ENCODE measurements around the gene TTC27.
"Not testable (repeated sequence)": the region's sequence is repeated elsewhere in the genome, so short reads cannot be mapped to it uniquely, and the experiment has no call there.

GRCh38 chr2:32638548-32638947 is 10.7 kb downstream of the TTC27 start:
- TF ChIP-seq, protein P1, sequence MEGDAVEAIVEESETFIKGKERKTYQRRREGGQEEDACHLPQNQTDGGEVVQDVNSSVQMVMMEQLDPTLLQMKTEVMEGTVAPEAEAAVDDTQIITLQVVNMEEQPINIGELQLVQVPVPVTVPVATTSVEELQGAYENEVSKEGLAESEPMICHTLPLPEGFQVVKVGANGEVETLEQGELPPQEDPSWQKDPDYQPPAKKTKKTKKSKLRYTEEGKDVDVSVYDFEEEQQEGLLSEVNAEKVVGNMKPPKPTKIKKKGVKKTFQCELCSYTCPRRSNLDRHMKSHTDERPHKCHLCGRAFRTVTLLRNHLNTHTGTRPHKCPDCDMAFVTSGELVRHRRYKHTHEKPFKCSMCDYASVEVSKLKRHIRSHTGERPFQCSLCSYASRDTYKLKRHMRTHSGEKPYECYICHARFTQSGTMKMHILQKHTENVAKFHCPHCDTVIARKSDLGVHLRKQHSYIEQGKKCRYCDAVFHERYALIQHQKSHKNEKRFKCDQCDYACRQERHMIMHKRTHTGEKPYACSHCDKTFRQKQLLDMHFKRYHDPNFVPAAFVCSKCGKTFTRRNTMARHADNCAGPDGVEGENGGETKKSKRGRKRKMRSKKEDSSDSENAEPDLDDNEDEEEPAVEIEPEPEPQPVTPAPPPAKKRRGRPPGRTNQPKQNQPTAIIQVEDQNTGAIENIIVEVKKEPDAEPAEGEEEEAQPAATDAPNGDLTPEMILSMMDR (IDR thresholded peaks at IDR 0.05; ENCODE audit: low read depth, low read length) = not testable (repeated sequence)
- not testable (repeated sequence) for TF ChIP-seq EZH2phosphoT487 (IDR thresholded peaks at IDR 0.05; ENCODE audit: low read depth)
